Keratinocyte (primary cell): Measurements from ENCODE around the gene USP49. TPM values are rescaled to one million over a fixed set of nuclear protein-coding genes. Genes with fewer than 3 reads are reported as not detected.

ENCODE experiments used
- DNase-seq: peaks from one replicate; pipeline ENCODE4 v3.0.0-alpha.2; 2011; ENCODE audit warnings: low read depth, missing footprints, low spot score
- FAIRE-seq: peaks from 2 replicates; lab custom pipeline; 2011; peaks lifted over from hg19 to GRCh38; lab: Jason Lieb, UNC
- H2AFZ ChIP-seq: 2 replicates; pipeline ENCODE4 v1.6.0; 2012; ENCODE audit warnings: low read length, control low read depth, inconsistent platforms; ENCODE audit not compliant: control insufficient read depth
- H3K27ac ChIP-seq: 2 replicates; pipeline ENCODE4 v1.5.1; 2011; ENCODE audit warnings: low read length; ENCODE audit not compliant: control insufficient read depth, insufficient read depth
- H3K27me3 ChIP-seq: 3 replicates; pipeline ENCODE4 v1.6.0; 2011; ENCODE audit warnings: low read length; ENCODE audit not compliant: control insufficient read depth, insufficient read depth; ENCODE audit errors: extremely low read depth
- H3K36me3 ChIP-seq, 2 experiments: 2 replicates in 1 of 2; 3 replicates in 1 of 2; pipeline ENCODE4 v1.5.1; 2011; ENCODE audit warnings: low read length in 2 of 2, mild to moderate bottlenecking in 1 of 2; ENCODE audit not compliant: control insufficient read depth in 2 of 2, insufficient read depth in 2 of 2; ENCODE audit errors: extremely low read depth in 1 of 2
- H3K4me1 ChIP-seq: 3 replicates; pipeline ENCODE4 v1.5.1; 2011; ENCODE audit warnings: low read length; ENCODE audit not compliant: control insufficient read depth, insufficient read depth; ENCODE audit errors: extremely low read depth
- H3K4me2 ChIP-seq: 3 replicates; pipeline ENCODE4 v1.6.0; 2011; ENCODE audit warnings: low read depth, low read length; ENCODE audit not compliant: control insufficient read depth, insufficient read depth; ENCODE audit errors: extremely low read depth
- H3K4me3 ChIP-seq, 3 experiments: fragments of 200-600 bp in 1 of 3; sonication (generic) in 1 of 3; 2 replicates in 2 of 3; 3 replicates in 1 of 3; pipeline ENCODE4 v1.5.1; 2011 to 2016; ENCODE audit warnings: low read length in 3 of 3, mild to moderate bottlenecking in 3 of 3, control low read depth in 2 of 3, inconsistent platforms in 1 of 3, low read depth in 1 of 3, mixed read lengths in 1 of 3, mixed run types in 1 of 3, moderate library complexity in 1 of 3; ENCODE audit not compliant: control insufficient read depth in 2 of 3, insufficient read depth in 2 of 3; ENCODE audit errors: extremely low read depth in 1 of 3
- H3K79me2 ChIP-seq: 2 replicates; pipeline ENCODE4 v1.6.0; 2012; ENCODE audit warnings: low read length; ENCODE audit not compliant: control insufficient read depth, insufficient read depth
- H3K9ac ChIP-seq: 3 replicates; pipeline ENCODE4 v1.6.0; 2011; ENCODE audit warnings: low read length; ENCODE audit not compliant: control insufficient read depth, insufficient read depth; ENCODE audit errors: extremely low read depth
- H3K9me1 ChIP-seq: 3 replicates; pipeline ENCODE4 v1.6.0; 2011; ENCODE audit warnings: low read length; ENCODE audit not compliant: control insufficient read depth, insufficient read depth; ENCODE audit errors: extremely low read depth
- H3K9me3 ChIP-seq: 2 replicates; pipeline ENCODE4 v1.5.1; 2012; ENCODE audit warnings: low read depth, low read length; ENCODE audit not compliant: control insufficient read depth
- H4K20me1 ChIP-seq: 3 replicates; pipeline ENCODE4 v1.6.0; 2011; ENCODE audit warnings: low read length; ENCODE audit not compliant: control insufficient read depth, insufficient read depth; ENCODE audit errors: extremely low read depth
- CTCF ChIP-seq, 3 experiments: IDR thresholded peaks in 1 of 3; conservative IDR thresholded peaks in 1 of 3; optimal IDR thresholded peaks in 1 of 3; 2 replicates in 2 of 3; 3 replicates in 1 of 3; pipeline versions ENCODE3 to v1.5.1; 2011; ENCODE audit warnings: low read length in 3 of 3, mild to moderate bottlenecking in 3 of 3, moderate library complexity in 2 of 3, control low read depth in 1 of 3, inconsistent platforms in 1 of 3; ENCODE audit not compliant: insufficient read depth in 2 of 3; ENCODE audit errors: extremely low read depth in 1 of 3
- EZH2 ChIP-seq: IDR thresholded peaks from one replicate; pipeline ENCODE4 v1.6.1; 2012; ENCODE audit warnings: inconsistent platforms, mild to moderate bottlenecking, low read length, moderate library complexity
- dilution Hi-C: fragments of 300-500 bp; cut with MboI; formaldehyde crosslinking; loops from one replicate; pipeline ENCODE4 v1.7.0; 2020; ENCODE audit warnings: low sequenced_read_pairs; ENCODE audit not compliant: extremely low pct_ligation_motif_present
- polyA plus RNA-seq, 5 experiments: library from polyadenylated mRNA; depleted of rRNA in 3 of 5; stranded (reverse) in 3 of 5; stranded (forward) in 1 of 5; unstranded in 1 of 5; fragments of >200 nt; gene quantifications; 1 replicate in 1 of 5; 2 replicates in 3 of 5; 3 replicates in 1 of 5; pipeline versions ENCODE4 v1.2.1 to v1.2.3, GENCODE V29; 2011 to 2012; ENCODE audit warnings: missing spikeins in 2 of 5, low read depth in 1 of 5, low replicate concordance in 1 of 5

USP49 gene
- polyA plus RNA-seq, 1 donor (not counting 4 experiments of a cell fraction or from before 2014, with no cell fraction given) = 2.3 TPM

GRCh38 chr6:41901882-41902519 is 6.8 kb upstream of the USP49 start:
- DNase-seq (no peak), FAIRE-seq (peak; percentile 13)
- no peak overlapping the region for H3K4me3 ChIP-seq
- no peak overlapping the region for H3K4me2 ChIP-seq
- no peaks in the 10 kb centered on the region for H3K9me3 ChIP-seq
- H3K36me3 ChIP-seq = peaks cover 15 to 28% of the 10 kb centered on the region in 2 experiments
- H3K79me2 ChIP-seq = no peaks in the 10 kb centered on the region
- no peak overlapping the region for H3K9ac ChIP-seq
- dilution Hi-C loops = no loop called here
- H3K4me1 ChIP-seq = no peaks in the 10 kb centered on the region
- H2AFZ ChIP-seq = no peak overlapping the region
- H3K27me3 ChIP-seq = no peaks in the 10 kb centered on the region
- TF ChIP-seq EZH2 (no peak), CTCF (optimal IDR thresholded peaks at IDR 0.05 in 1 of 3, IDR thresholded peaks at IDR 0.05 in 1 of 3, conservative IDR thresholded peaks at IDR 0.05 in 1 of 3; ENCODE audit: extremely low read depth in 1 of 3, insufficient read depth in 2 of 3, low read length in 3 of 3) (peak; percentile 31 to 55 (median 35))
- H4K20me1 ChIP-seq = no peaks in the 10 kb centered on the region
- no peaks in the 10 kb centered on the region for H3K9me1 ChIP-seq
- H3K27ac ChIP-seq = no peak overlapping the region

GRCh38 chr6:41900861-41901260 is 5.7 kb upstream of the USP49 start:
- peaks cover 8 to 22% of the 10 kb centered on the region in 2 experiments for H3K36me3 ChIP-seq
- dilution Hi-C loops = no loop called here
- no peak overlapping the region for H3K4me2 ChIP-seq
- no peak for DNase-seq
- no peak overlapping the region for H3K27ac ChIP-seq
- no peaks in the 10 kb centered on the region for H4K20me1 ChIP-seq
- H3K4me3 ChIP-seq = no peak overlapping the region
- H3K4me1 ChIP-seq = peaks cover 4% of the 10 kb centered on the region
- H2AFZ ChIP-seq = no peak overlapping the region
- TF ChIP-seq EZH2 (no peak), CTCF (optimal IDR thresholded peaks at IDR 0.05 in 1 of 3, IDR thresholded peaks at IDR 0.05 in 1 of 3, conservative IDR thresholded peaks at IDR 0.05 in 1 of 3; ENCODE audit: extremely low read depth in 1 of 3, insufficient read depth in 2 of 3, low read length in 3 of 3) (no peak)
- H3K9ac ChIP-seq = no peak overlapping the region
- H3K9me3 ChIP-seq = no peaks in the 10 kb centered on the region
- H3K79me2 ChIP-seq = no peaks in the 10 kb centered on the region
- no peak for FAIRE-seq
- no peaks in the 10 kb centered on the region for H3K9me1 ChIP-seq
- H3K27me3 ChIP-seq = no peaks in the 10 kb centered on the region
